Islet of Langerhans (tissue), 1 donor: Measurements from ENCODE around the gene MTX3.

Source experiments
- FAIRE-seq: peaks from one replicate; lab custom pipeline; 2011; peaks lifted over from hg19 to GRCh38; lab: Jason Lieb, UNC

Gene MTX3

GRCh38 chr5:79934681-79935080, 56.4 kb downstream of the MTX3 start:
- FAIRE-seq = no peak

- FAIRE-seq = no peak
These were observed 58.3 kb downstream of the MTX3 start for GRCh38 chr5:79932510-79933504.

DNA sequence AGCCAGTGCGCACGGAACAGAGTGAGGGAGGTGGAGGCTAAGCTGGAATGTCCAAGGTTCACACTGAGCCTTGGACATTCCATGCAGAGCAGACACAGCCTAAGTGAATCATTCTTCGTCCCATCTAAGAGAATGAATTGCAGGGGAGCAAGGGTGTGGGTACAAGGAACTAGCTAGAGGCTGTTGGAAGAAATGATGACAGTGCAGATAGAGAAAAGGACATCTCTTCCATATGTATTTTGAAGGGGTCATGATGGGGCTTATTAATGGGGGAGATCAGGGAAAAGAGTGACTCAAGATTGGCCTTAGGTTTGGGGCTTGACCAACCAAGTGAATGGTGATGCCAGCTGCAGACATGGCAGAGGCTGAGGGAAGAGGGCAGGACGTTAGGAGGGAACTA, 59.2 kb downstream of the MTX3 start:
- FAIRE-seq = no peak

- no peak for FAIRE-seq
These were observed 59.7 kb downstream of the MTX3 start for GRCh38 chr5:79931409-79931808.

GRCh38 chr5:79929095-79929494, 62.0 kb downstream of the MTX3 start:
- FAIRE-seq = no peak
